ENCODE data around the gene TLCD3B.

DNA sequence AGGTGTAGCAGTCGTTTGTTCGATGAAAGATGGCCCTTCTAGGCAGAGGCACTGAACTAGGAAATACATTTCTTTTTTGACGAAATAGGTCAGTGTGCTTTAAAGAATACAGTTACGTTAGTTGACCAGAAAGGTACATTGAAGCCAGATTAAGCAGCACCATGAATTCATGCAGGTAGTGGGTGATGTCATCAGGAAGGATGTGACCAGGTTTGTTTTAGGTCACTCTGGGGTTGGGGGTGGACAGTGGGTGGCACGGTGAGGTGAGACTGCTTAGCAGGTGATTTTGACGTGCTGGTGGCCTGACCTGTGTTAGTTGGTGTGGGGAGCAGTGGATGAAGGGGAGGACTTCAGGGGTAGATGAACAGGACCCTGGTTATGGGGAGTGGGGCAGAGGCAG lies 31.5 kb downstream of the TLCD3B start:
- TF ChIP-seq EZH2 (IDR thresholded peaks at IDR 0.05; ENCODE audit: insufficient read depth, poor library complexity, severe bottlenecking) (no peak), EZH2phosphoT487 (IDR thresholded peaks at IDR 0.05; ENCODE audit: insufficient read depth, low read depth) (no peak)

All from GM23248 (cell line).